ENCODE results near the gene CD2AP.
"Not testable (repeated sequence)": the region's sequence is repeated elsewhere in the genome, so short reads cannot be mapped to it uniquely, and the experiment has no call there.

Gene CD2AP

DNA sequence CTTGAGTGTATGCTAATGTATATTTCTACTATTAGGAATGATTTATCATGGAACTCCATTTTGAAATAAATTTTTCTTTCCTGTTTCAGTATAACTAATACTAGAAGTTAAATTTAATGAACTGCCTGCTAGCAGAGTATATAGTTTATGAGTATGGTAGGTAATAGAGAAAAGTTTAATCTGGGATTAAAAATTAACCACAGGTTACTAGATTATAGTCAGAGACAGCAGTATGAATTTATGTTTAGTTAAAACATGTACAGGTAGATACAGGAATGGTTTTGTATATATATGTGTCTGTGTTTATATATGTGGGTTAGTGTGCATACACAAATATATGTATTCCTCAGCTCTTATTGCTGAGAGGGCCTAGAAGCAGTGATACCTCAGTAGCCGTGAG is 32.3 kb downstream of the CD2AP start:
- no peak for DNase-seq

DNA sequence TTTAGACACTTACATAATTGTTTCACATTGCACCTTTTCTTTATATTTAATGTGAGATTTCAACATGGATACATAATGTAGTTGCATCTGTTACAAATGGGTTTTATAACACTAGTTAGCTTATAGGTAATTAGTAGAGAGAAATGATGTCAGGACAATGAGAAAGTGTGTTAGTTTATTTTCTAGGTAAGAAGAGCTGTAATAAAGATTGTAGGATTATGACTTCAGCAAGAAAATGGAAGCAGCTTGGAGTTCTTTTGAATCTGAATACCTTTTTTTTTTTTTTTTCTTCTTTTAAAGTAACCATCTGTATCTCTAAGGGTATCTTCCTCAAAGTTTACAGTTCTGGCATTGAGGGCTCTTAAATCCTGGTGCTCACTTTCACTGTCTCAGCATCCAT is 35.3 kb downstream of the CD2AP start:
- DNase-seq, result no peak

DNA sequence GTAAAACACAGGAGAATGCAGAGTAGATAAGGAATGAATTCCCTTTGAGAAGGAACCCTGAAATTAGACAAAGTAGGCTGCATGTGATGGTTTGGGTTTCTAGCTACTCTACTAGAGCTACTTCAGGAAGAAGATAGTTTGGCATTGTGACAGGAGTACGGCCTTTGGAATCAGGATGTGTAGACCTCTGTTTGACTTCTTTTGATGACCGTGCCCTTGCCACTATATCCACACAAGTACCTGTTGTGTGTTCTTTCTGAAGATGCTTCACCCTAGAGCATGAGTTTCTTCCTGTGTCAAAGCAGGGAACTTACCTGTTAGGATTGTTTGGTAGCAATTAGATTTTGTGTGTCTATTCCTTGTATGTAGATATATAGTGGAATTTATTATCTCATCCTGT is 41.7 kb downstream of the CD2AP start:
- no peak for DNase-seq

DNA sequence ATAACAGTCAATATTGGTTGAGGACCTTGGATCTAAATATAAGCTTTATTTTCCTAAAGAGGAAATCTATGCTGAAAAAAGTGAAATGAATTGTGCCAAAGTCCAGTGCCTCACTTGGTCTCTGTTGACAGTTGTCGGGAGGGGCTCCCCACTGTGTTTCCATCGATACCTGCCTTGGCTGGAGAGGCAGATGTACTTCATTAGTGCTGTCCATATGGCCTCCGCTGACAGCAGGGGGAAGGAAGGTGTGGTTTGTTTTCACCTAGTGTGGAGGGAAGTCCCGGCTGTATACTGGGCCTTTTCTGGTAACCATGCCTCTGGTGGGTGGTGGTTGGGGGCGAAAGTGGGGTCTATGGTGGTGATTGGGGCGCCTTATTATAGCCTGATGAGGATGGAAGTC is 42.7 kb downstream of the CD2AP start:
- no peak for DNase-seq

DNA sequence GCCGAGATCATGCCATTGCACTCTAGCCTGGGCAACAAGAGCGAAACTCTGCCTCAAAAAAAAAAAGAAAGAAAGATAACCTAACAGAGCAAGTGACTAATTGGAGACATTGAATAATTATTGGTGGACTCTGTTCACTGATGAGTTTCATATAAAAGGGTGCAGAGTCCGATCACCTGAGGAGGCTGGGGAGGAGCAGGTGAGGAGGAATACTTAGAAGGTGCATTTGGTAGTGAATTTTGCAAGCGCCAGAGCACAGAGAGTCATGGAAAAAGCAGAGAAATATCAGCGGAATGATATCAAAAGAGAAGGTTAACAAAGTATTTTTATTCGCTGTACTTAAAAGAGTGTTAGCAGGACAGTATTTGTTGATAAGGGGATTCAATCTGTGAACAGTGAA is 44.4 kb downstream of the CD2AP start:
- DNase-seq, result no peak

DNA sequence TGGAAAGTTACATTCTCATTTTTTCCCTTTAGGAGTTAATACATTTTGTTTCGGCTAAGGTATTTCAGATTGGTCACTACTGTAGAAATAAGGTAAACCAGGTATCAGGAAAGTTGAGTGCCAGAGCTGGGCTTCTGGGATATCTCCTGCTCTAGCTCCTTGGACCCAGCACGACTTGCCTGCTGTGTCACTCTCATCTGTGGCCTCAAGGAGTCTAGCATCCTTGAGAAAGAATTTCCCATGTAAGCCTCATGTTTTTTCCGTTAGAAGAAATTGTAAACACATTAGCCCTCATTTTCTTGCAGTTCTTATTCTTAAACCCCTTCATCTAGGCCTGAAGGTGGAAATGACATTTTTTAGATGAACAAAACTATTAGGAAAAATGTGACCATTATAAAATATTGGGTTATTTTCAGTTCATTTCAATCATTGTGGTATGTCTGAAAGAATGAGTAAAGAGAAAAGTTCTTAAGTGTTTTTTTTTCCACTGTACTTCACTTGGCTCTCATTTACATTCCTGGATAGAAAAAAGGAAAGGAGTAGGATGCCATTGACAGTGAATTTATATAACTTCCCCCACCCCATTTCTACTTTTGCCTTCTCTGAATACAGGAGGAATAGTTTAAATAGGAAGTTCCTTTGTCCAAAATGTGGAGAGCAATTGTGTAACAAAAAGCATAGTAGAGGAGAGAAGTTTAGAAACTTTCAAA is 46.7 kb downstream of the CD2AP start:
- DNase-seq, result no peak

DNA sequence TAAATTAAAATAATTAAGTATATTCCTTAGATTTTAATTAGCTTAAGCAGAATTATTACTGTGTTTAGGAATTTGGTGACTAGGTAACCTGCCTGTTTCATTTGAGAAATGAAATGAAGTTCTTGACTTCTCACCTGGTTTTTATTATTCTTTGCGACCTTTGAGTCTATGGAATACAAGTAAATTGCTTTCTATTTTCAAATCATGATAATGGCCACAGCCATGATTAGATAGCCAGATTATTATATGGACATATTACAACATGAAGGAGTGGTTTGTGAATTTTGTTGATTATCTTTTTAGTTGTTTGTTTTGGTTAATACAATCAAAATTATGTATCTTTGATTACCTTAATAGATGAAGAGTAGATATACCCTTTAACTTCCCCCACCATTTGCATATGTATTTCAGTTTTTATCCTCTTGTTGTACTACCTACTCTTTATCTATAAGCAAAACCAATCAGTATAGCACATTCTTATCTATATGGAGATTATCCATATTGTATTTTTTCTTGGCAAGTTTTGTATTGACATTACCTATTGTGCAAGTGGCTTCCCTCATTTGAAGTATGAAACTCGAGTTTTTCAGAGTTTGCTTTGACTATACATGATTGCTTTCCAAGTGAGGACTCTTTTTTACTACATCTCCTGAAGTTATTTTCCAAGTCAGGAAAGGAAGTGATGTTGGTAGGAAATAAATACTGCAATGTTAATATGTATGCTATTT is 47.9 kb downstream of the CD2AP start:
- no peak for DNase-seq

DNA sequence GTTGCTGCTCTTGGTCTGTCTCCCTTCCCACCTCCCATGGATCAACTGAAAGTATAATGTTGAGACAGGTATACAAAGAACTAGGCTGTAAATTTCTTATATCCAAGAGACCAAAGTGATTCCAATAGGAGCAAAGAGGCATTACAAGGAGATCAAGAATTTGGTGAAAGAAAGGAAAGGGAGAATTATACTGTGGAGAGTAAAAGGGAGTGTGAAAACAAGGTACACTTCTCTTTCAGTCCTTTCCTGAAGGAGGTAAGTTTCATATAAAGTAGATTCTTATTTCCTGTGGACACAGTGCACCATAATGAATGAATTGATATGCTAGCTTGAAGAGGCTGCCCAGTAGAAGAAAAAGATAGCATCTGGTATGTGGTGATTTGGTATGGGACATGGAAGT is 49.7 kb downstream of the CD2AP start:
- DNase-seq, result no peak

DNA sequence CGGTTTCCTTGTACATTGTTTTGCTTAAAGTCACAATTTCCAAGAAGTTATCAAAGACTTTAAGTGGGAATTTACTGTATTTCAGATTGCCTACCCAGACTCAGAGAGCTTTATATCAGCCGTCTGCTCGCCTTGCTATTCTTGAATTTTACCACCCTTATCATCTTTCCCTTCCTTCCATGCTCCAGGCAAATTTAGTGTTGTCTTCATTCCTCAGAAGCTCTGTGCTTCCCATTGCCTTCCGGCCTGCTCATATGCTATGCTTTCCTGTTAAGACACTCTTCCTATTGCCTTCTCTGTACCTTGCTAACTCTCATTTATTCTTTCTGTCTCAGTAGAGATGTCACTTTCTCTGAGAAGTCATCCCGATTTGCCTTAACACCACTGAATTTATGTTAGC is 52.1 kb downstream of the CD2AP start:
- DNase-seq, result no peak

DNA sequence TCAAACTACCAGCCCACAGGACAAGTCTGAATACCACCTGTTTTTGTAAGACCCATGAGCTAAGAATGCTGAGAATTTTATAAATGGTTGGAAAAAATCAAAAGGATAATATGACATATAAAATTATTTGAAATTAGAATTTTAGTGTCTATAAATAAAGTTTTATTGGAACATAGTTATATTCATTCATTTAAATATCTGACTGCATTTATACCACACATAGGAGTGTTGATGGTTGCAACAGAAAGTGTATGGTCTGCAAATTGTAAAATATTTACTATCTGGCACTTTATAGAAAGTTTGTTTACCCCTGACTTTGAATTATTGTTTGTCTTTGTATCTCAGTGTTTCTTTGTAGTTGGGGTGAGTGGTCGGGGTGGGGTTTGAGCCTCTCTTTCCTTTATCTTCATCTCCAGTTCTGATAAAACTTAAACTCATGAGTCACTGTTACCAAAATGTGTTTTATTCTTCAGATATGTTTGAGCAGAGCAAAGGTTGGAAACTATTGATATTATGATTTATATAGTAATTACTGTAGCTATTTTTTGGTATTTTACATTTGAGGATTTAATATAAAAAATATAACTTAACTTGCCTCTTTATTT is 55.5 kb downstream of the CD2AP start:
- DNase-seq, result no peak

DNA sequence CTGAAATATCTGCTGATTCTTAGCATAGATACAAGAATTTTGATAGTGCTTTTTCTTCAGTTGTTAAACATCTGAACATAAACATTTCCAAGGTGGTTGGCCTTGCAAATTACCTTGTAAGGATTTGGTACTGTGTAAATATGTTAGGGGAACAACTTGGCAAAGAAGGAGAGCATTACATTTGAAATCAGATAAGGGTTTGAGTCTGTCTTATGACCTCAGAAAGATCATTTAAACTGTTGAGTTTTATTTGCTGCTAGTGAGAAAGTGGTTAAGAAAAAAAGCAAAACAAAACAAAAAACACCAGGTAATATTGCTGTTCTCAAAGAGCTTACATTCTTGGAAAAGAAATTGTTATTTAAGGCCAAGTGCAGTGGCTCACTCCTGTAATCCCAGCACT is 56.5 kb downstream of the CD2AP start:
- no peak for DNase-seq

DNA sequence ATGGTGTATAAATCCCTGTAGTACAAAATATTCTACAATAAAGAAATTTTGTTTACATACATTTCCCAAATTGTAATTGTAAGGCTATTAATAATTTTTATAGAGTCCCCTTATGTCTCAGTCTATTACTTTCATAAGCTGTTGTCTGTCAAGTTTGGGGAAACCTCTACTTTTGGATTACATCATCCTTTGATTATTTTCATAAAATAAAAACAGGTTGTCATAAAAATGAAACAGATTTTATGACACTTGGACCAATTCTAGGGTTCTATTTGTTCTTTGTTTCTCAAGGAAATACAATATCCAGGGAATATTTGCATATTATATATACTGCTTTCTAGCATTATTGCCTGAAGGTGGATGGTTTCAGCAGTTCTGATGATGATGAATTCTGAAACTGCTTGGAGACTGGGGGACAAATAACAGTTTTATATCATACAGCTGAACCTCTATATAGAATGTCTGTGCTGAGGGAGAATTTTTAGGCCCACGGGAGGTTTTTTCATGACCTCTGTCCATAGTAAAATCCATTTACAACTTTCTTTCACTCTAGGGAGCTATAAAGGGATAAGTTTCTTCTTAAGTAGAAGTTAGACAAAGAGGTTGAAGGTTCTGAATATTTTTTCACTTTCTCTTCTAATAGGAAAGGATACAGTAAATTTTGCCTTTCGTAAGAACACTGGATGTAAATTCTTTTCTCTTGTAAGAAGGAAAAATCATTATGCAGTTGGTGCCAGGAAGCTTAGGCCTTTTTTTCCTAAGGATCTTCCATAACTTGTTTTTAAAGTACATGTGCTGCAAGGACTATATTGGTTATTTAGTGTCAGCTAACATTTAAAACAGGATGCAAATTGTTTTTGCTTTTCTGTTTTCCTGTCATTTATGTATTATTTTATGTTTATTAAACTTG is 58.0 kb downstream of the CD2AP start:
- no peak for DNase-seq

DNA sequence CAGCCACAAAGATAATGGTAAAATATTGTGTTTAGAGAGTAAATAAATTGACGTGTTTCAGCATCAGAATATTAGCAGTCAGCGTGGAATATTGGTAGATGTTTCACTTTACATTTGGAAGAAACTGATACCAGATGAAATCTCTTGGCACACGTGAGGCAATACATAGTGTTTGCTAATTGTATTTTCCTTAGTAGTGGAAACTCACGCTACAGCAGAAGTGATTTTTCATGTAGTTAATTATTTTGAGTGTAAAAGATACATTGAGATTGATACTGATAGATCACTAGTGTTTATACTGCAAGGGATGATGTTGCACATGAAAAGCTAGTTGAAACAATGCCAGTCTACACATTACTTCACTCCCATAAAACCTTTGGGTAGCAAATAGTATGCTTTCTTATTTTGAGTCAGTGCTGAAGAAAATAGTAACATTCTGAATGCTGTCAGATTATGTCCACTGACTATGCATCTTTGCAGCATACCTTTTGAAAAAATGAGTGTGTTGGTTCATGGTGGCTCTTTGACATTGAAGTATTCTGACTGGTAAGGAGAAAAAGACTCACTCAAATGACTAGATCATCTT is 59.3 kb downstream of the CD2AP start:
- no peak for DNase-seq

DNA sequence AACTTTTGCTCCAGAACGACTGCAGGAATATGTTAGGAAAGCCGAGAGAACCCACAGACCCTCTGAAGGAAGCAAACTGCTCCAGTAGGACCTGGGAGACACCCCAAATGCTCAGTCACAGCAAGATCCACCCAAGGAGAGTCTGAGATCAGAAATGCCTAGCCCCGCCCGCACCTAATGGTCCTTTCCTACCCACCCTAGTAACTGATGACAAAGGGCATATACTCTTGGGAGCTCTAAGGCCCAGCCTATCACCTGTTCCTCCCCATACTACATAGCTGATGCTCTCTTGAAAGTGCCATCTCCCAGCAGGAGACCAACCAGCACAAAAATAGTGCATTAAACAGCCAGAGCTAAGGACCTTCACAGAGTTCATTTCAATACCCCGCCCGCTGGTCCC is 67.6 kb downstream of the CD2AP start:
- no peak for DNase-seq

DNA sequence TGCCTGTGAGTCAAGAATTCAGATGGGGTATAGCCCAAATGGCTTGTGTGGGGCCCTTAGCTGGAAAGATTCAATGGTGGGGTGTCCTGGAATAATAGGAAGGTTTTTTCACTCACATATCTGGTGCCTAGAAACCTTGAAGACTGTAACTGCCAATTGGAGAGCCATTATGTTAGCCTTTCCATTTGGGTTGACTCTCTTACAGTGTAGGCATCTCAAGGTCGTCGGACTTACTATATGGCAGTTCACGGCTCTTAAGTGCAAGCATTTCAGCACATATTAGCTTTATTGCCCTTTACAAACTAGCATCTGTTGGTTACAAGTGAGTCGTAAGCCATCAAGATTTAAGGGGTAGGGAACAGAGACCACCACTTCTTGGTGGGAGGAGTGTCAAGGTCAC is 74.1 kb downstream of the CD2AP start:
- DNase-seq, result no peak

DNA sequence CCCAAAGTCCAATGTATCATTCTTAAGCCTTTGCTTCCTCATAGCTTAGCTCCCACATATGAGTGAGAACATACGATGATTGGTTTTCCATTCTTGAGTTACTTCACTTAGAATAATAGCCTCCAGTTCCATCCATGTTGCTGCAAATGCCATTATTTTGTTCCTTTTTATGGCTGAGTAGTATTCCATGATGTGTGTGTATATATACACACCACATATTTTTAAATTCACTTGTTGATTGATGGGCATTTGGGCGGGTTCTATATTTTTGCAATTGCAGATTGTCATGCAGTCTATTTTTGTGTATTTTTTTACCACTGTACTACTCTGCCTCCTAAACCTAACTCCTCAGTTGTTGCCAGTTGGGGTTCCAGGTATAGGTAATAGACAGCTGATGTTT is 74.7 kb downstream of the CD2AP start:
- no peak for DNase-seq

DNA sequence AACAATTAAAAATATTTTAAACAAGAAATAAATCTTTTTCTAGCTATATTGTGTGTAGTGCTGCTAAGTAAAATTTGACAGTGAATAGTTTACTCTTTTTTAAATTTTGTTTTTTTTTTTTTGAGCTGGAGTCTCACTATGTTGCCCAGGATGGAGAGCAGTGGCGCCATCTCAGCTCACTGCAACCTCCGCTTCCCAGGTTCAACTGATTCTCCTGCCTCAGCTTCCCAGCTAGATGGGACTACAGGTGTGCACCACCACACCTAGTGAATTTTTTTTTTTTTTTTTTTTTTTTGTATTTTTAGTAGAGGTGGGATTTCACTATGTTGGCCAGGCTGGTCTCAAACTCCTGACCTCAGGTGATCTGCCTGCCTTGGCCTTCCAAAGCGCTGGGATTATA is 75.7 kb downstream of the CD2AP start:
- DNase-seq, result not testable (repeated sequence)

DNA sequence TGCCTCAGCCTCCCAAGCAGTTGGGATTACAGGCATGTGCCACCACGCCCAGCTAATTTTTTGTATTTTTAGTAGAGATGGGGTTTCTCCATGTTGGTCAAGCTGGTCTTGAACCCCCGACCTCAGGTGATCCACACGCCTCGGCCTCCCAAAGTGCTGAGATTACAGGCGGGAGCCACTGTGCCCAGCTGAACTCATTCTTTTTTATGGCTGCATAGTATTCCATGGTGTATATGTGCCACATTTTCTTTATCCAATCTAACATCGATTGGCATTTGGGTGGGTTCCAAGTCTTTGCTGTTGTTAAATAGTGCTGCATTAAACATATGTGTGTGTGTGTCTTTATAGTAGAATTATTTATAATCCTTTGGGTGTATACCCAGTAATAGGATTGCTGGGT is 78.9 kb downstream of the CD2AP start:
- DNase-seq, result not testable (repeated sequence)

DNA sequence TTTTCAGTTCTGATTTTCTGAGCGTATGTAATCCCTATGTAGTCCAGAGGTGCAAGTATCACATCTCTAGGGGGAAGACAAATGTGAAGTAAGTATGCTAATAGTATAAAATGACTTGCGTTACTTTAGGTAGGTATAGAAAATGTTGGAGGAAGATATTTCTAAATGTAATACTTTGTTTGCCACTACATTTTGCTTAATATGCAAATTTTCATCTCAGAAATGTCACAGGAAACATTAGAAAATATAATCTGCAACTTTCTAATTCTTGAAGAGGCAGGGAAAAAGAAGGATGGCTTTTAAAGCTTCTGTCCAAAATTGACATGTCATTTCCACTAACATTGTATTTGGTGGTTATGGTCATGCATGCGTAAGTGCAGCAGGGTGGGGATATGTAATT is 85.6 kb downstream of the CD2AP start:
- no peak for DNase-seq

DNA sequence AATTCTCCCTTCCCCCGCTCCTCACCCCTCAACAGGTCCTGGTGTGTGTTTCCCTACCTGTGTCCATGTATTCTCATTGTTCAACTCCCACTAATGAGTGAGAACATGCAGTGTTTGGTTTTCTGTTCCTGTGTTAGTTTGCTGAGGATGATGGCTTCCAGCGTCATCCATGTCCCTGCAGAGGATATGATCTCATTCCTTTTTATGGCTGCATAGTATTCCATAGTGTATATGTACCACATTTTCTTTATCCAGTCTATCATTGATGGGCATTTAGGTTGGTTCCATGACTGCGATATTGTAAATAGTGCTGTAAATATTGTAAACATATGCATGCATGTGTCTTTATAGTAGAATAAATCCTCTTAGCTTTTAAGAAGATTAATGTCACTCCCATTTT is 89.0 kb downstream of the CD2AP start:
- DNase-seq, result not testable (repeated sequence)

DNA sequence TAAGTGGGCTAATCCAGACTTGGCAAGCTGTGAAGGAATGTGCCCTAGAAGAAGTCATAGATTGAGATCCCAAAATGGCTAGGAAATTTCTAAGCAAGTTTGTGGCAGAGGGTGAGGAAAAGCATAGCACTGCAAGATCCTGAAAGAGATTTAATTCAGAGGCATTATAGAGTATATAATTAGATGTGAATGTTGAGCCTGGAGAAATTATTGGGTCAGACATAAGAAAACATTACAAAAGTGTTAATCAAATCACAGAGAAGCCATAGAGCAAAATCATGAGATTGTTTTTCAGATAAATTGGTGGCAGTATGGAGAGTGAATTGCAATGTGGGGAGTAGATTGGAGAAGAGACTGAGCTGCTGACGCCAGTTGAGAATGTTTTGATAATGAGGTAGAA is 90.0 kb downstream of the CD2AP start:
- DNase-seq, result no peak

DNA sequence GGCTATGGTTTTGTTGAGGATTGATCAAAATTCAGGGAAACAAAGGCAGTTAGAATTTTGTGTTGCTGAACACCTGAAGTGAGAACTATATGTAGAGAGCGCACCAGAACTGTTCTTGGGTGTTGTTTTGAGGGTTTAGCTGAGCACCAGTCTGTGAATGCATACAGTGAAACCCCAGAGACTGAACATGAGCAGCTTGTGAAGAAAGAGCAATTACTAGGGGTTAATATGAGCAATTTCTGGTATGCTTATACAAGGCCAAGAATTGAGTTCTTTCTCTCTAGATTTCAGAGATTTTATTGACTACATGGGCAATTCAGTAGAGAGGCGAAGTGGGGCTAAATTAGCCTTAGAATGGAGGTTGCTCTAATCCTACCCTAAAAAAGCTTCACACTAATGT is 93.9 kb downstream of the CD2AP start:
- DNase-seq, result no peak

DNA sequence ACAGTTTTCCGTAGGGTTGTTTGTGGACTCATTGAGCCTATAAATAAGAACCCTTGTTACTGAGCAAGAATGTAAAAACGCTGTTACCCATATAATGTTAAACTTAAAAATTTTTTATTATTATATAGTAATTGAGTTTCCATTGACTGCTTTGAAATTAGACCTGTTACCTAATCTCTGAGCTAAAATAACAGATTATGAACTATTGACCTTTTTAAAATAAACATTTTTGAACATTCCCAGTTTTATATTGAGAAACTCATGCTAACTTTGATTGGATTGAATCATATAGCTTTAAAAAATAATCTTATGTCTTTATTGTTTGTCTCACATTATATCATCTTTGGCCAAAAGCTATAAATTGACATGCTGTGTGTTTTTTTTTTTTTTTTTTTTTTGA is 95.5 kb downstream of the CD2AP start:
- DNase-seq, result no peak

Data from SIG-M5 (cell line).